HL-60 (cell line): Measurements from ENCODE around the gene DTX3.
A peak's percentile ranks its signal among the peaks of the same experiment; 100 is the strongest.
"Not testable (repeated sequence)": the region's sequence is repeated elsewhere in the genome, so short reads cannot be mapped to it uniquely, and the experiment has no call there.

Experiments used
- DNase-seq, 2 experiments: peaks; one replicate each; pipeline ENCODE4 v3.0.0-alpha.2; 2010 to 2020; ENCODE audit warnings: low read depth in 1 of 2, low spot score in 1 of 2
- H3K27ac ChIP-seq: fragments of 250-450 bp; sonication (Bioruptor Pico); replicated peaks from 2 replicates; pipeline ENCODE4 v1.5.1; 2020; ENCODE audit warnings: mild to moderate bottlenecking, moderate library complexity
- H3K27me3 ChIP-seq: fragments of 250-450 bp; sonication (Bioruptor Pico); 2 replicates; pipeline ENCODE4 v1.5.1; 2021; ENCODE audit warnings: mild to moderate bottlenecking, moderate library complexity; ENCODE audit not compliant: insufficient read depth, poor library complexity, severe bottlenecking
- H3K4me3 ChIP-seq: replicated peaks from 2 replicates; pipeline ENCODE4 v1.5.1; 2011; ENCODE audit warnings: mild to moderate bottlenecking, control low read depth, low read length; ENCODE audit not compliant: insufficient read depth
- CTCF ChIP-seq: IDR thresholded peaks from one replicate; pipeline ENCODE4 v1.5.1; 2011; ENCODE audit warnings: low read length, control low read depth, inconsistent platforms; ENCODE audit not compliant: insufficient read depth
- GABPA ChIP-seq: IDR thresholded peaks from 2 replicates; pipeline ENCODE4 v1.6.1; 2012; ENCODE audit warnings: low read depth
- POLR2AphosphoS5 ChIP-seq: IDR thresholded peaks from 2 replicates; pipeline ENCODE4 v1.6.1; 2012; ENCODE audit warnings: low read depth
- SPI1 ChIP-seq: IDR thresholded peaks from 2 replicates; pipeline ENCODE4 v1.6.1; 2012; ENCODE audit warnings: low read depth, mild to moderate bottlenecking, borderline replicate concordance
- TF ChIP-seq, protein P1 (sequence below): IDR thresholded peaks from 2 replicates; pipeline ENCODE4 v1.6.1; 2012; ENCODE audit warnings: low read depth; ENCODE audit not compliant: insufficient replicate concordance

Gene DTX3

DNA sequence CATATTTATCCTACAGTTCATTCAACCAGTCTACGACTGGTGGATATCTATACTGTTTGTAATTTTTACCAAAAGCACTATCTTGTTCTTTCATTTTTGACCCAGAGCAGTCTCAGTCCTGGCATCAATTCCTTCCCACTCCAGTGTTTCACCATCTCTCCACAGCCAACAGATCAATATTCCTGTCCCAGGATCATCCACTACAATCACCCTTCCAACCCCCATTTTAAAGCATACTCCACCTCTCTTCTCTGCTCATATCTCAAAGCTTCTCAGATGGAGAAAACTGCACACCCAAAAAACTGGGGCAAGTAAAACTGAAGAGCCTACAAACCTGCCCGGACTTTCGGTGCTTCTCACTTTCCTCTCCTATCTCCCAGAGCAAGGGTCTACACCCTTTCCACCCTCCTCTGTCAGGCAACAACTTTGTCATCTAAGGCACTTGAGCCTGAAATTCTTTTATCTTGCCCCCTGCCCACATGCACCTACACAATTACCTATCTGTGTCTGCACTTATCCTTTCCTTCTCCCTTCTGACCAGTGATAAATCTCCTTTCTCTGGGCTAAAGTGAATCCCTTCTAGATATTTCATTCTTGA, 17.7 kb upstream of the DTX3 start:
- DNase-seq: no peak
- TF ChIP-seq CTCF (no peak), GABPA (no peak), POLR2AphosphoS5 (no peak), SPI1 (no peak)
- TF ChIP-seq, protein P1, sequence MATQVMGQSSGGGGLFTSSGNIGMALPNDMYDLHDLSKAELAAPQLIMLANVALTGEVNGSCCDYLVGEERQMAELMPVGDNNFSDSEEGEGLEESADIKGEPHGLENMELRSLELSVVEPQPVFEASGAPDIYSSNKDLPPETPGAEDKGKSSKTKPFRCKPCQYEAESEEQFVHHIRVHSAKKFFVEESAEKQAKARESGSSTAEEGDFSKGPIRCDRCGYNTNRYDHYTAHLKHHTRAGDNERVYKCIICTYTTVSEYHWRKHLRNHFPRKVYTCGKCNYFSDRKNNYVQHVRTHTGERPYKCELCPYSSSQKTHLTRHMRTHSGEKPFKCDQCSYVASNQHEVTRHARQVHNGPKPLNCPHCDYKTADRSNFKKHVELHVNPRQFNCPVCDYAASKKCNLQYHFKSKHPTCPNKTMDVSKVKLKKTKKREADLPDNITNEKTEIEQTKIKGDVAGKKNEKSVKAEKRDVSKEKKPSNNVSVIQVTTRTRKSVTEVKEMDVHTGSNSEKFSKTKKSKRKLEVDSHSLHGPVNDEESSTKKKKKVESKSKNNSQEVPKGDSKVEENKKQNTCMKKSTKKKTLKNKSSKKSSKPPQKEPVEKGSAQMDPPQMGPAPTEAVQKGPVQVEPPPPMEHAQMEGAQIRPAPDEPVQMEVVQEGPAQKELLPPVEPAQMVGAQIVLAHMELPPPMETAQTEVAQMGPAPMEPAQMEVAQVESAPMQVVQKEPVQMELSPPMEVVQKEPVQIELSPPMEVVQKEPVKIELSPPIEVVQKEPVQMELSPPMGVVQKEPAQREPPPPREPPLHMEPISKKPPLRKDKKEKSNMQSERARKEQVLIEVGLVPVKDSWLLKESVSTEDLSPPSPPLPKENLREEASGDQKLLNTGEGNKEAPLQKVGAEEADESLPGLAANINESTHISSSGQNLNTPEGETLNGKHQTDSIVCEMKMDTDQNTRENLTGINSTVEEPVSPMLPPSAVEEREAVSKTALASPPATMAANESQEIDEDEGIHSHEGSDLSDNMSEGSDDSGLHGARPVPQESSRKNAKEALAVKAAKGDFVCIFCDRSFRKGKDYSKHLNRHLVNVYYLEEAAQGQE: no peak
- Histone ChIP-seq H3K27ac (no peak overlapping the region), H3K4me3 (no peak overlapping the region), H3K27me3 (peaks cover 6% of the 10 kb centered on the region)

- H3K27me3 ChIP-seq, DNase-seq, H3K4me3 ChIP-seq, H3K27ac ChIP-seq: not testable (repeated sequence)
These were observed 15.5 kb upstream of the DTX3 start for GRCh38 chr12:57588951-57589610.

DNA sequence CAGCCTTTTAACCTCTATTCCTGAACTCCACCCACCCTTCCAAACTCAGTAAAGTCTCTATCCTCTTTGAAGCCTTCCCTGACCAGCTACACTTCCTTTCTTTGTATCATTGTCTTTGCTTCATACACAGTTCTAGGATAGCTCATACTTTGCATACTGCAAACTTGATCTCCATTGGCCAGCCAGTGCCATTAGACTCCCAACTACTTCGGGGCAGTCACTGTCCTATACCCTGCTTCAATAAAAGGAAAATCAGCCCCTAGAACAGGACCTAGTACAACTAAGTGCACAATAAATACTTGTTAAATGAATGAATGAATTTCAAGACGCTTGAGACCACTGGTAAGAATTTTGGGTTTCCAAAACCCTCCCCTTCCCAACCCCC, 14.2 kb upstream of the DTX3 start:
- no peak for DNase-seq
- Histone ChIP-seq H3K4me3 (peak overlapping the region; percentile 98), H3K27me3 (peaks cover 6% of the 10 kb centered on the region), H3K27ac (0 out of 2 replicates have a peak overlapping the region, but pooled peaks have one; percentile 46)
- TF ChIP-seq CTCF (no peak), SPI1 (no peak), GABPA (no peak), POLR2AphosphoS5 (no peak)
- TF ChIP-seq, protein P1: no peak

GRCh38 chr12:57590864-57591781, 13.5 kb upstream of the DTX3 start, which contains the start of gene PIP4K2C:
Gene PIP4K2C (plus strand): TSS chr12:57591192. CDS start chr12:57591290, 98 bp downstream.
- Histone ChIP-seq H3K27ac (peak within 1 kb of the TSS; percentile 46), H3K27me3 (peaks cover 4% of the 10 kb centered on the region), H3K4me3 (peak within 1 kb of the TSS; percentile 98)
- peak; percentile 79 for DNase-seq
- TF ChIP-seq POLR2AphosphoS5: no peak
- TF ChIP-seq SPI1: no peak
- TF ChIP-seq GABPA: no peak
- TF ChIP-seq CTCF: no peak
- TF ChIP-seq, protein P1: peak; percentile 16
